Aorta (tissue), 5 donors: ENCODE results near the gene TNFRSF13B. TPM values are rescaled to one million over a fixed set of nuclear protein-coding genes. Genes with fewer than 3 reads are reported as not detected.
A peak's percentile ranks its signal among the peaks of the same experiment; 100 is the strongest.

ENCODE experiments used
- ATAC-seq: fragments of 200-7000 bp; cut with Tn5 transposase; one replicate; pipeline ENCODE4 v1.9.1; 2022; ENCODE audit warnings: moderate library complexity; ENCODE audit not compliant: low FRiP score
- DNase-seq, 2 donors: peaks; one replicate each; pipeline ENCODE4 v3.0.0-alpha.2; 2020
- H3K27ac ChIP-seq, 2 donors: one replicate each; pipeline ENCODE4 v1.5.1; 2013; ENCODE audit warnings: low read length in 2 of 2, mild to moderate bottlenecking in 2 of 2, moderate library complexity in 2 of 2, control low read depth in 1 of 2, inconsistent platforms in 1 of 2, low read depth in 1 of 2
- H3K27me3 ChIP-seq, 2 donors: one replicate each; pipeline ENCODE4 v1.6.1; 2013; ENCODE audit warnings: control low read depth in 1 of 2, low read length in 1 of 2, mild to moderate bottlenecking in 1 of 2, moderate library complexity in 1 of 2; ENCODE audit not compliant: insufficient read depth in 2 of 2, control insufficient read depth in 1 of 2
- H3K36me3 ChIP-seq, 2 donors: one replicate each; pipeline ENCODE4 v1.6.1; 2013; ENCODE audit warnings: control low read depth in 1 of 2, low read length in 1 of 2, mild to moderate bottlenecking in 1 of 2; ENCODE audit not compliant: insufficient read depth in 2 of 2, control insufficient read depth in 1 of 2
- H3K4me1 ChIP-seq, 2 donors: one replicate each; pipeline ENCODE4 v1.6.1; 2013; ENCODE audit warnings: low read length in 2 of 2, control low read depth in 1 of 2, mild to moderate bottlenecking in 1 of 2, moderate library complexity in 1 of 2; ENCODE audit not compliant: insufficient read depth in 2 of 2, control insufficient read depth in 1 of 2
- H3K4me3 ChIP-seq, 2 donors: one replicate each; pipeline ENCODE4 v1.5.1; 2013; ENCODE audit warnings: low read length in 2 of 2, control low read depth in 1 of 2, mild to moderate bottlenecking in 1 of 2
- H3K9me3 ChIP-seq: one replicate; pipeline ENCODE4 v1.6.1; 2013; ENCODE audit warnings: mild to moderate bottlenecking, low read length; ENCODE audit not compliant: control insufficient read depth
- WGBS, 2 donors: extraction: QIAGEN DNeasy Blood & Tissue Kit; methylation state at CpG; one replicate each; pipeline ENCODE4 v1.1.7; 2013; 5-methylcytosine and 5-hydroxymethylcytosine counted together
- intact Hi-C, 2 donors: fragments of 100-400 bp; cut with DNase I; formaldehyde crosslinking; loops; one replicate each; pipeline versions ENCODE4 v1.14.2 to v1.15.0; 2022
- polyA plus RNA-seq, 2 donors: library from polyadenylated mRNA; stranded (reverse); fragments of 200-250 nt; gene quantifications; one replicate each; pipeline ENCODE4 v1.2.3, GENCODE V29; 2013
- total RNA-seq, 2 donors: library from RNA; stranded (reverse); fragmentation: NEBNext Ultra II Directional; extraction: Animal tissue kit (Norgen Biotek cat#: 25700); gene quantifications; one replicate each; pipeline ENCODE4 v1.2.1, GENCODE V29; 2021
- donor health status: healthy with polysubstance abuse.
- donor health status: Bipolar disorder and iron deficiency.
- donor health status: DM: no; HTN: no; CAD: no.
- donor health status: DM: no; HTN: no; CAD: no.
- donor health status: DM: yes; HTN: yes; CAD: no.

The TNFRSF13B gene
- total and polyA plus RNA-seq, 4 donors: not detected

DNA sequence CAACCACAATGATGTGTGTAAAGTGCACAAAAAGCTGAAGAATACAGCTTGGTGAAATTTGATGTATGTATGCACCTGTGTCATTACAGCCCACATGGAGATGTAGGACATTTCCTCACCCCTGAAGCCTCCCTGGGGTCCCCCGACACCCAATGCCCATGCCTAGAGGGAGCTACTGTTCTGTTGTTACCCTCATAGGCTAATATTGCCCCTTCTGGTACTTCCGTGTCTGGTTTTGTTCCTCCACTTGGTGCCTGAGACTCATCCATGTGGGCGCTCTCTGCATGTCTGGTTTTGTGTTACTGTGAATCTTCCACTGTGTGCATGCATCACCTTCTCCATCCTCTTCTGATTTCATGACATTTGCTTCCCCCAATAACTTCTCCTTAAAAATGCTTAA lies 18.6 kb downstream of the TNFRSF13B start:
- Histone ChIP-seq H3K9me3 (peaks cover 12% of the 10 kb centered on the region), H3K4me3 (no peak overlapping the region), H3K27ac (no peak overlapping the region), H3K36me3 (no peaks in the 10 kb centered on the region), H3K4me1 (no peaks in the 10 kb centered on the region), H3K27me3 (peaks cover 0 to 5% of the 10 kb centered on the region in 2 donors)
- no peak for DNase-seq
- ATAC-seq: no peak
- WGBS, 2 donors: 68 to 71% methylated on average over 3 of the region's 3 CpGs
- intact Hi-C loops: no loop called here

DNA sequence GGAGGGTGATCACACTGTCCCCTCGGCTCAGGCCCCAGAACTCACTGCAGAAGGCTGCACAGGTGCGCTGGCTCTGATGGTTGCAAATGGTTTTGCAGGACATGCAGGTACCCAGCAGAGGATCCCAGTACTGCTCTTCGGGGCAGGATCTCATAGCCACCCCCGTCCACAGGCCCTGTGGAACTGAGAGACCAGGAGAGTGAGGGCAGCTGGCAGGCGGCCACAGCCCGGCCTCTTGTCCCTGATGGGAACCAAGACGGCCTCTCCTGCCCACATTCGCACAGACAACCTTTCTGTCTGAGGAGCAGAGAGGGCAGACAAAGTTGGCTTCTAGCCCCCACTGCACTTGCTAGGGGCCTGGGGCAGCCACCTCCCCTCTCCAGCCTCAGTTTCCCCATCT lies 19.5 kb downstream of the TNFRSF13B start:
- 72 to 73% methylated on average over 8 of the region's 8 CpGs for WGBS, 2 donors
- H3K4me1 ChIP-seq: no peaks in the 10 kb centered on the region
- H3K27me3 ChIP-seq: peaks cover 0 to 5% of the 10 kb centered on the region in 2 donors
- no peaks in the 10 kb centered on the region for H3K36me3 ChIP-seq
- no peak overlapping the region for H3K27ac ChIP-seq
- DNase-seq (no peak), ATAC-seq (no peak)
- intact Hi-C loops: no loop called here
- no peak overlapping the region for H3K4me3 ChIP-seq
- peaks cover 13% of the 10 kb centered on the region for H3K9me3 ChIP-seq

DNA sequence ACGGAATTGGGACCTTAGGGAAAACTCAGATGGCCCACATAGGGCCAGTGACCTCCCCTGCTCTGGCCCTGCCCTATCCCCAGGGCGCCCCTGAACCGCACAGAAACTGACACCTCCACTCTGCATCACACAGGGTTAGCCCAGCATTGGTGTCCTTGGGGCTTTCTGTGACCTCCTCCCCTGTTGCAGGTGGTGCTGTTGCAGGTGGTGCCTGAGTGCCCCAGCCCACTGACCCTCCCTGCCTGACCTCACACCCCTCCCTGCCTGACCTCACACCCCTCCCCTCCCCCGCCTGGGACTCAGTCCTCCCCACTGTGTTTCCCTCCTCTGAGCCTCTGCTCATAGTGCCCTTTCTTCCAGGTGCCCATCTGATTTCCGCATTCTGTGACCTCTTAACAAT lies 21.4 kb downstream of the TNFRSF13B start:
- no peaks in the 10 kb centered on the region for H3K36me3 ChIP-seq
- H3K27me3 ChIP-seq: peaks cover 0 to under 1% of the 10 kb centered on the region in 2 donors
- H3K9me3 ChIP-seq: peaks cover 7% of the 10 kb centered on the region
- WGBS, 2 donors: 76 to 77% methylated on average over 5 of the region's 5 CpGs
- intact Hi-C loops: no loop called here
- no peak overlapping the region for H3K4me3 ChIP-seq
- H3K4me1 ChIP-seq: no peaks in the 10 kb centered on the region
- no peak overlapping the region for H3K27ac ChIP-seq
- peak in 1 of 2 donors; percentile 65 for DNase-seq
- ATAC-seq: no peak

DNA sequence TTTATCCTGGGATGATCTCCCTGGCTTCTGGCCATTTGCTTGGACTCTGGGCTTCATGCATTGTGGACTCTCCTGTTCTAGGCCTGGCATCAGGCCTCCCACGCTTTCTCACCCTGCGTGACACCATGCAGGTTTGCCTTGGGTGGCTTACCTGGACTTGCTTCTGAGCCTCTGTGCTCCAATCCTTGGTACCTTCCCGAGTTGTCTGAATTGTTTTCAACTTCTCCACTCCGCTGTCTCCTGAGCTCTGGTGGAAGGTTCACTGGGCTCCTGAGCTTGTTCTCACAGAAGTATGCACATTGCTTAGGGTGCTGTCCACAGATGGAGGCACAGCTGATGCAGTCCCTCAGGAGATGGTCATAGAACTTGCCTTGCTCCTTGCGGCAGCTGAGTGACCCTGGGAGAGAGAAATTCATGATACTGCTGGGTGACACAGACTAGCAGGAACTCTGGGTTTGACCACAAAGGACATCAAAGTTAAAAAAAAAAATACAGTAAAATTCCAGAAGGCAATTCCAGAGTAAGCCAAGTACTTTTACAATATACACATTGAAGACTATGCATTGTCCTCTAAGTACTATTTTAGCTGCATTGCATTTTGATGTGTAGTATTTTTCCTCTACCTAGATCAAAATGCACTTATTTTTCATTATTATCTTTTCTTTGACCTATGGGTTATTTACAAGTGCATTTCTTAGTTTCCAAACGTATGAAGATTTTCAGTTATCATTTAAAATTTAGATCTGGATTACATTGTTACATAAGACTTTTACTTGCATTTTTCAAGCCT lies 23.1 kb downstream of the TNFRSF13B start:
- Histone ChIP-seq H3K4me1 (no peaks in the 10 kb centered on the region), H3K9me3 (peaks cover 6% of the 10 kb centered on the region), H3K4me3 (no peak overlapping the region), H3K27ac (no peak overlapping the region), H3K36me3 (no peaks in the 10 kb centered on the region), H3K27me3 (no peaks in the 10 kb centered on the region)
- peak in 1 of 2 donors; percentile 7 for DNase-seq
- whole genome bisulfite sequencing, 2 donors: 94 to 96% methylated on average over 6 of the region's 6 CpGs
- no peak for ATAC-seq
- intact Hi-C loops: no loop called here

DNA sequence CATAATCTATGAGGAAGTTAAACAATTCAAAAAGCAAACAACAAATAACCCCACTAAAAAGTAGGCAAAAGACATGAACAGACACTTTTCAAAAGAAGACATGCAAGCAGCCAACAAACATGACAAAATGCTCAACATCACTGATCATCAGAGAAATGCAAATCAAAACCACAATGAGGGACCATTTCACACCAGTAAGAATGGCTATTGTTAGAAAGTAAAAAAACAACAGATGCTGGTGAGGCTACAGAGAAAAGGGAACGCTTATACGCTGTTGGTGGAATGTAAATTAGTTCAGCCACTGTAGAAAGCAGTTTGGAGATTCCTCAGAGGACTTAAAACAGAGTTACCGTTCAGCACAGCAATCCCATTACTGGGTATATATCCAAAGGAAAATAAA lies 24.4 kb downstream of the TNFRSF13B start:
- intact Hi-C loops: no loop called here
- whole genome bisulfite sequencing, 2 donors: 69 to 71% methylated on average over 3 of the region's 3 CpGs
- DNase-seq (no peak), ATAC-seq (no peak)
- no peaks in the 10 kb centered on the region for H3K4me1 ChIP-seq
- H3K9me3 ChIP-seq: peaks cover 6% of the 10 kb centered on the region
- H3K27me3 ChIP-seq: no peaks in the 10 kb centered on the region
- no peak overlapping the region for H3K4me3 ChIP-seq
- no peak overlapping the region for H3K27ac ChIP-seq
- no peaks in the 10 kb centered on the region for H3K36me3 ChIP-seq

DNA sequence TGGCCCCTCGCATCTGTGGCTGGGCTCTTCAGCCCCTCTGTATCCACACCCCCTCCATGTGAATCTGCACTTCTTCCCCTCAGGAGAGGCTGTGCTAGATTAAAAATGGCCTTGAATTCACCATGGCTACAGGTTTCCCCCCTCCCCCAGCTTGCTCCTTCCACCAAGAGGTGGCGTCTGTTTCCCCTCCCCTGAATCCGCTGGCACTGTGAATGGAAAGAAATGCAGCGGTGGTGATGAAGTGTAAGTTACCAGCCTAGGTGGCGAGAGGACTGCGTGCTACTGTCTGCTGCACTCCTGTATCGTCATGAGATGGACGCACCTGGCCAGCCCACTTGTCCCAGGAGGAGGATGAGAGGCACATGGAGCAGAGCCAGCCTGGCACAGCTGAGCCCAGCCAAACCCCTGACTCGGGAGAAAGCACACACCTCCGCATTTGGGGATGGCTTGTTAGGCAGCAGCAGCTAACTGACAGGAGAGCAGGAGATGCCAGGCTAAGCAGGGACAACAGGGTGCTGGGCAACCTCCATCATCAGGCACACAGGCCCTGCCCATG lies 26.2 kb downstream of the TNFRSF13B start:
- intact Hi-C loops: no loop called here
- no peak overlapping the region for H3K4me3 ChIP-seq
- H3K36me3 ChIP-seq: no peaks in the 10 kb centered on the region
- H3K4me1 ChIP-seq: no peaks in the 10 kb centered on the region
- peaks cover 6% of the 10 kb centered on the region for H3K9me3 ChIP-seq
- no peak overlapping the region for H3K27ac ChIP-seq
- no peaks in the 10 kb centered on the region for H3K27me3 ChIP-seq
- WGBS, 2 donors: 53% methylated on average over 10 of the region's 10 CpGs
- DNase-seq (no peak), ATAC-seq (no peak)

DNA sequence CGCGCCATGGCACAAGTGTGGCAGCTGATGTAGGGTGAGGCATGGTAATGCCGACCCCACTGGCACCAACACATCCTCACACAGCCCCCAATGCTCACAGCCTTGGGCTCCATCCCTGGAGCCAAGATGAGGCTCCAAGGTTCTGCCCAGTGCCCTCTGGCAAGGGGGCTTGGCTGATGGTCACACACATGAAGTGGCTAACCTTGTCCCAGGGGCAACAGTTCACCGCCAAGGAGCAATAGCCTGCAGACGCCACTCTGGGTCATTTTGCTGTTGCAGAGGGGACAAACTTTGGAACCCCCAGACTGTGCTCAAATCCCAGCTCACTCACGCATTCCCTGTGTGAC lies 26.8 kb downstream of the TNFRSF13B start:
- H3K4me3 ChIP-seq: no peak overlapping the region
- intact Hi-C loops: no loop called here
- H3K27me3 ChIP-seq: no peaks in the 10 kb centered on the region
- H3K27ac ChIP-seq: no peak overlapping the region
- 85 to 86% methylated on average over 6 of the region's 6 CpGs for WGBS, 2 donors
- no peaks in the 10 kb centered on the region for H3K4me1 ChIP-seq
- no peak for ATAC-seq
- H3K9me3 ChIP-seq: peaks cover 6% of the 10 kb centered on the region
- no peak for DNase-seq
- H3K36me3 ChIP-seq: no peaks in the 10 kb centered on the region

DNA sequence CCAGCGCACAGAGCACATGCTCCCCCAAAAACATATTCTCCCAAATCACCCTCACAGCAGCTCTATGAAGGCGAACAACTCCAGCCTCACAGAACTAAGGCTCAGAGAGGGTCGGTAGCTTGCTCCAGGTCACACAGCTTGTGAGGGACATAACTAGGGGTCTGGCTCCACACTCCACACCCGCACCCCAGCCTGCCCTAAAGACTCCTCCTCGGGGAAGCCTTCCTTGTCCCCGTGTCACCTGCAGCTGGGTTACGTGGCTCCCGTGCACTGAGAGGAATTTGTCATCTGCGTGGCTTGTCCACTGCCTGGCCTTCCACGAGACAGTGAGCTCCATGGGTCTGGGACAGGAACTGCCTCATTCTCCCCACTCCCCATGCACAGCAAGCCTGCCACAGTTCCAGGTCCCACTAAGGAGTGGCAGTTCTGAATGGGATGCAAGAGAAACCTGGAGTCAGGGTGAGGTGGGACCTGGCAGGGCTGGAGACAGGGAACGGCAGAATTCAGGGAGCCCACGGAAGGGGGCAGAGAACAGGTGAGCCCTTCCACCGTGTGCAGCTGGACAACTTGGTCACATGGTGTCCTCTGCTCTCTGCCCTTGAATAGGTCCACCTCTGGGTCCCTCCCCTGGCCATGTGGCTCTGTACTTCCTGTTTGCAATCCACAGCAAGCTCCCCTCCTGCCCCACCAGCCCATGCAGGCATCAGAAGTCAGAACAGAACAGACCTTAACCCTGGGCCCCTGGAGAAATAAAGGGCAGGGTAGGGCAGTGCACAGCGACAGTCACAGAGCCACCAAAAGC lies 27.4 kb downstream of the TNFRSF13B start:
- DNase-seq: no peak
- 80 to 81% methylated on average over 14 of the region's 14 CpGs for WGBS, 2 donors
- intact Hi-C loops: no loop called here

More for the DNA sequence above, 27.4 kb downstream of the TNFRSF13B start:
- no peak overlapping the region for H3K4me3 ChIP-seq
- no peaks in the 10 kb centered on the region for H3K36me3 ChIP-seq
- H3K4me1 ChIP-seq: no peaks in the 10 kb centered on the region
- no peak for ATAC-seq
- H3K27ac ChIP-seq: no peak overlapping the region
- no peaks in the 10 kb centered on the region for H3K27me3 ChIP-seq
- peaks cover 6% of the 10 kb centered on the region for H3K9me3 ChIP-seq
